GM10266 (cell line): Measurements from ENCODE around the gene IL2RA.

ENCODE experiments used
- DNase-seq: peaks from one replicate; pipeline ENCODE4 v3.0.0; 2012; ENCODE audit errors: extremely low spot score
- CTCF ChIP-seq: IDR thresholded peaks from 2 replicates; pipeline ENCODE4 v1.5.1; 2012; ENCODE audit warnings: mild to moderate bottlenecking, low read depth; ENCODE audit not compliant: control insufficient read depth, insufficient read depth; ENCODE audit errors: missing control alignments

Gene IL2RA

GRCh38 chr10:5996696-5997095 is 65.5 kb downstream of the IL2RA start:
- TF ChIP-seq CTCF: no peak
- no peak for DNase-seq

- no peak for TF ChIP-seq CTCF
- no peak for DNase-seq
Observed at GRCh38 chr10:5992398-5992797, 69.8 kb downstream of the IL2RA start.

GRCh38 chr10:5991708-5992107 is 70.5 kb downstream of the IL2RA start:
- TF ChIP-seq CTCF: no peak
- DNase-seq: no peak

GRCh38 chr10:5989756-5990155 is 72.4 kb downstream of the IL2RA start:
- DNase-seq: no peak
- TF ChIP-seq CTCF: no peak

GRCh38 chr10:5988336-5988920 is 73.7 kb downstream of the IL2RA start:
- DNase-seq: no peak

GRCh38 chr10:5987747-5988146 is 74.4 kb downstream of the IL2RA start:
- TF ChIP-seq CTCF: no peak
- DNase-seq: no peak

More at GRCh38 chr10:5988336-5988920, 73.7 kb downstream of the IL2RA start:
- no peak for TF ChIP-seq CTCF

GRCh38 chr10:5985029-5985428 is 77.1 kb downstream of the IL2RA start:
- no peak for DNase-seq
- TF ChIP-seq CTCF: no peak
